ENCODE measurements around the gene ZDHHC3.
A peak's percentile ranks its signal among the peaks of the same experiment; 100 is the strongest.

Gene ZDHHC3

DNA sequence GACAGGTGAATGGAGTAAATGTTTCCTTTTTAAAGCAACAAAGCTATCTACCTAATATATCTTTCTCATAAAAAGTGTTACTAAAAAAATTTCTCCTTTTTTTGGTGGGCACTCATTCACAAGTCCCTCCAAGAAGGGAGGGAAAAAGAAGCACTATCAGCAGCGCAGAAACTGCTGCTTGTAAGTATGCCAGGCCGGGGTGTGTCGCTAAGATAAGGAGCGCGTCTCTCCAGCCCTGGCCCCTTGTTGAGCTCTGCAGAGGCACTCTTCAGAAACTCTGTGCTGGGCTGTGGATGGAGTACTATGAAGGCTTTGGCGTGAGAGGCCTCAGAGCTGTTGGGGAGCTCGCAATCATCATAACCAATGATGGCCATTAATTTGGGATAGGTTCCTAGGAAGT, 49.1 kb downstream of the ZDHHC3 start:
- DNase-seq (ENCODE audit: low spot score): no peak

DNA sequence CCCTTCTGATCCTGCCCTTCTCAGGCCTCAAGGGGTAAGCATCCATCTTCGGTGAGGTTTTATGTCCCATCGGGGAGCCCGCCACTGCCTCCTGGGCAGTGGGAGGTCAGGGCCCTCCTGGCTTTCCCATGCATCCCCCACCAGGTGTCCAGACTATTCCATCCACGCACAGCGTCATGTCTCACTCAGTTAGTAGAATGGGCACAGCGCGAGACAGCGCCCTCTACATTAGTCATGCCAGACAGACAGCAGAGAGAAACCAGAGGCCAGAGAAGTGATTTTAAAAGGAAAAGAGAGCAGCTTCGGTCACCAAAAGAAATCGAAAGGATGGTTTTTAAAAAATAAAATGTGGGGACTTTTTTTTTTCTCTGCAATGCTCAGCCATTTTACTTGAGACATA, 49.8 kb downstream of the ZDHHC3 start:
- DNase-seq (ENCODE audit: low spot score): no peak

DNA sequence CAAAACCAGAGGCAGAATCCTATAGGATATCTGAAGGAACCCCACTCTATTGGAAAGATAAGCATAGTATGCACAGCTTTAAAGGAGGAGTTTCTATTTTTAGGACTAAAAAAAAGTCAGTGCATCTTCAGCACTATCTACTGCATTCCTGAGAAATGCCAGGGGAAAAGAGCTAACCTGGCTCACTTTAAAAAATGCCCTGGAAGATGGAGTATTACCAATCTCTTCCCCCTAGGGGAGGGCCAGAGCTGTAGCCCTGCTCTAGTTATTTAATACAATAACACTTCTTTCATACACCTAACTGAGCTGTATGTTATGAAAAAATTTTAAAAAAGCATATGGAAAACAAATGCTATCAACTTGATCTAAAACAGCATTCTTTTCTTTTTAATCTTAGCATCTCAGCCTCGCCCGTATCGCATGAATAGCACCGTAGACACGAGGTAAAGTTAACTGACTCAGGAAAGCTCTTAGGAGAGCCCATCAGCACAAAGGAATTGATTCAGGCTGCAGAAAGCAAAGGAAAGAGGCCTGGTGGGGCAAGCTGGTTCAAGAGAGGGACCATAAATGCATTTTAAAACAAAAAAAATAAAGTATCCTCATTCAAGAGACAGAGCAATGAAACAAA, 51.4 kb downstream of the ZDHHC3 start:
- no peak for DNase-seq (ENCODE audit: low spot score)

- DNase-seq (ENCODE audit: low spot score): no peak
These were observed 52.1 kb downstream of the ZDHHC3 start for GRCh38 chr3:44923632-44924456.

DNA sequence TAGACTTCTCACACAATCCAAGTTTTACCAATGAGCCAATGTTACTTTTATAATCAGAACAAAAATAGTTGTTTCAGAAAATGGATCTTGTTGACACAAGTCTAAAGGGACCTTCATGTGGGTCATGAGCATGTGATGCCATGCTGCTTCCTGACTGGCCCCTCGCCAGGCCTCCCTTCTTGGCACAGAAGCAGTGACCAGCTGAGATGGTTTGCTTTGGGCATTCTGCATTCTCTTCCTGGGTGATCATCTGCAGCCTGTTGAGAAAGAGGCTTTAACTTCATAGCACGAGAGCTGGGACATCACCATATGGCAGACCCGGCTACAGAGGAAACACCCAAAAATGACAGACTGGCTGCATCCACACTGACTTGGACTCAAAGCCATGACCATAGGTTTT, 55.9 kb downstream of the ZDHHC3 start:
- DNase-seq (ENCODE audit: low spot score): no peak

DNA sequence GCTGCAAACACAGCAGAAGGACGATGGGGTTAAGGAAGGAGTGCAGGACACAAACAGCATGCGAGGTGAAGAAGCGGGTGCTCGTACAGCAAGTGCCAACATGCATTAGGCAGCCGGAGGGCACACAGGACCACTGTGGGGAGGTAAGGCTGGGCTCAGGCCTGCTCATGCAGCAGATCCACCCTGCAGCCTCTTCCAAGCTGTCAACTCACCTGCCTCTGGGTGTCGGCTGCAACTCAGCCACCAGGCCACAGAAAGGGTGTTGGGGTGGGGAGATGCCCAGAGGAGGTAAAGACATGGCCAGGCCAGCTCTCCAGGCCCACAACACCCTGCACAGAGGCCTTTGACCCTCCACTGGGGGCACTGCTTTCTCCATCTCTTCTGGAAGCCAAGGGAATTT, 57.4 kb downstream of the ZDHHC3 start:
- no peak for DNase-seq (ENCODE audit: low spot score)

DNA sequence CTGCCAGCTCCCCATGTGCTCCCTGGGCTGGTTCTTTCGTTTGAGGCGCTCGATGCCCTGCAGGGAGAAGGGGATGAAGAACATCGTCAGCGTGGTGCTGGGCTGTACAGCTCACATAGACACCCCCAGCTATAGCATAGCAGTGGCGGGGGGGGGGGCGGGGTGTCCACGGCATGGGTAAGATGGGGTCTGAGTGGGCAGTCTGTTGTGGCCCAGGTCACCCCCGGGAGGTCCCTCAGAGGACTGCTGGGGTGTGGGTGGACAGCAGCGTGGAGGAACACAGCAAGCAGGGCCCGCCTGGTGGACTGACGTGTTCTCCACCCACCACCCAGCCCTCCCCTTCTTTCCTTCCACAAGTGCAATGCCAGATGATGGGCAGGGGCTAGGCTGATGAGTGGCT, 57.9 kb downstream of the ZDHHC3 start:
- DNase-seq (ENCODE audit: low spot score): no peak

DNA sequence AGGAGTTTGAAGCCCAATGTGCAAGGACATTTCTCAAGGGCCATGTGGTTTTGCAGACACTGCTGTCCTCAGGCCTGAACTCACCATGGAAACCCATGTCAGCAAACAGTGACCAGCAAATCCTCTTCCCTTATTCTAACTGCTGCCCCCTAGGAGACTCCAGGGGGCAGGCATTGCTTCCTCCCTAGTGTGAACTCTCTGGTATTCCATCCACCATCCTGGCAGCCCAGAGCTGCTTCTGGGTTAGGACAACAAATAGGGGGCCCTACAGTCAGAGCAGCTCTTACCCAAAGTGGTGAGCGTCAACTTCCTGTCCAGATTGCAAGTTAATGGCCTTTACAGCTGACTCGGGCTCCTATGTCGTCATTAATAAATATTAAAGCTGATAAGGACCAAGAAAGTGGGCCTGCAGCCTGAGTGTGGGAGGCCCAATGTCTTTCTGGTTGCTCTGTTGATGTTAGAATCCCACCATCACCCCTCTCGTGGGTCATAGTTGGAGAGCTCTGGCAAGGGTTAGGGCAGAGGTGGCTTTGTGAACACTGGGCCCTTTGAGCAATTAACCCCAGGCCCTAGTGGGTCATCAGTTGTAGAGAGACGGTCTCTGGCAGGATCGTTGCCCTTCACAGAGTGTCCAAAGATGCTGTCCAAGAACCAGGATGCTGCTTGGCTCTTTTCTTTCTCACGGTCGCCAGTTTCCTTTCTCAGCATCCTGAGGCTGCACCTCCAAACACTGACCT, 60.1 kb downstream of the ZDHHC3 start:
- peak; percentile 31 for DNase-seq (ENCODE audit: low spot score)

DNA sequence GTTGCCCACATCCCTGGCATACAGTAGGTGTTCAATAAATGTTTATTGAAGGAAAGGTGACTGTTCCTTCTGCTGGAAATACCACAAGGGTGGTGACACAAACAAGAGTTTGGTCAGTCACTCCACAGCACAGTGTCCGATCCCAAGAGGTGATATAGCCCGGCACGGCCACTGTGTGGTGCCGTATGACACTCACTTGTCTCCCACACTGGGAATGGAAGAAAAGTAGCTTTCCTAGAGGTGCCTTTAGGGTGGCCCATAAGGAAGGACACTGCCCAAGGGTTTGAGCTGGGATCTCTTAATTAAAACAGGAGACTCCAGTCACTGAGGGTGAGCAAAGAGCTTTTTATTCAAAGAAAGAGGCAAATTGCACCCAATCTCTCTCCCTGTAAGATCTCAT, 61.0 kb downstream of the ZDHHC3 start:
- peak; percentile 45 for DNase-seq (ENCODE audit: low spot score)

DNA sequence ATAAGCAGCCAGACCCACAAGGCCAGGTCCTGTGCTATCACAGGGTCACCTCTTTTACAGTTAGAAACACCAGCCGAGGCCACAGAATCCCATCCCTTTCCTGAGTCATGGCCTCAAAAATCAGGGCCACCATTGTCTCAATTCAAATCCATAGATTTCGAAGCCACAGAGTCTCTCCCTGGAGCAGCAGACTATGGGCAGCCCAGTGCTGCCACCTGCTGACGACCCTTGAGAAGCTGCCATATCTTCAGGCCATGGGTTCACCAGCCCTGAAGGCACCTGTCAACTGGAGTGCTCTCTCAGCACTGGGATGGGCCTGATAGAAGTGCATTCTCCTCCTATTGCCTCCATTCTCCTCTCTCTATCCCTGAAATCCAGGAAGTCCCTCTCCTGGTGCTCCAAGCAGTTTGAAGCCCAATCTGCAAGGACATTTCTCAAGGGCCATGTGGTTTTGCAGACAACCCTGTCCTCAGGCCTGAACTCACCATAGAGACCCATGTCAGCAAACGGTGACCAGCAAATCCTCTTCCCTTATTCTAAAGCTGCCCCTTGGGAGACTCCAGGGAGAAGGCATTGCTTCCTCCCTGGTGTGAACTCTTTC, 62.0 kb downstream of the ZDHHC3 start:
- peak; percentile 74 for DNase-seq (ENCODE audit: low spot score)

DNA sequence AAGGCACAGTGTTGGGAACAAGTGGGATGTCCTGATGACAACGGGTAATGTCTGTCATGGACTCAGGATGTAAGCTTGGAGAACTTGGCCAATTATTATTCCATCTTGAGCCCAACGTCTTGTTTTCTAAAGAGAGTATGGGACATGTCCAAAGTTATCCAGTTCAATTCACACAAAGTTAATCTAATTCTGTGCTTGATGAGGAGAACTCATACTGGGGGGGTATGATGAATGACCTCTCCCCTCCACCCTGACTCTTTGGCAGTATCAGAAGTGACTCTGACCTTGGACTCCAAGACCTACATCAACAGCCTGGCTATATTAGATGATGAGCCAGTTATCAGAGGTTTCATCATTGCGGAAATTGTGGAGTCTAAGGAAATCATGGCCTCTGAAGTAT, 65.3 kb downstream of the ZDHHC3 start:
- DNase-seq (ENCODE audit: low spot score): no peak

DNA sequence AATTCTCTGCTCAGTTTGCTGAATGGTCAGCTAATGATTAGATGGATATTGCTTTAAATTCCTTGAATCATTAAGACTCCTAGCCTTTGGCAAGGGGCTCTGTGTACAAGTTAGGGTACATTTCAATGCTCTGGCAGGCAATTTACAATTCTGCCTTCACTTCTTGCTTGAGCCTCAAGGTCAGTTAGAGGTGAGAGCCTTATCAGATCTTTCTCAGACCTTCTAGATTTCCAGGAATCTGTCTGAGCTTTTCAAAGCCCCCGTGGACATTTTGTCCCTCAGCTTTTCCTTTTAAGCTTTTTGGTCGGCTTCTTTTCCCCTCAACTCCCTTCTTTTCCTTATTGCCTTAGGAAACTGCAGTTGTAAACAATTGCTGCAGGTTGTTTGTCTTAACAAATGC, 66.9 kb downstream of the ZDHHC3 start:
- DNase-seq (ENCODE audit: low spot score): no peak

GRCh38 chr3:44907612-44908011, 68.4 kb downstream of the ZDHHC3 start:
- DNase-seq (ENCODE audit: low spot score): no peak

GRCh38 chr3:44906997-44907396, 69.0 kb downstream of the ZDHHC3 start:
- DNase-seq (ENCODE audit: low spot score): no peak

DNA sequence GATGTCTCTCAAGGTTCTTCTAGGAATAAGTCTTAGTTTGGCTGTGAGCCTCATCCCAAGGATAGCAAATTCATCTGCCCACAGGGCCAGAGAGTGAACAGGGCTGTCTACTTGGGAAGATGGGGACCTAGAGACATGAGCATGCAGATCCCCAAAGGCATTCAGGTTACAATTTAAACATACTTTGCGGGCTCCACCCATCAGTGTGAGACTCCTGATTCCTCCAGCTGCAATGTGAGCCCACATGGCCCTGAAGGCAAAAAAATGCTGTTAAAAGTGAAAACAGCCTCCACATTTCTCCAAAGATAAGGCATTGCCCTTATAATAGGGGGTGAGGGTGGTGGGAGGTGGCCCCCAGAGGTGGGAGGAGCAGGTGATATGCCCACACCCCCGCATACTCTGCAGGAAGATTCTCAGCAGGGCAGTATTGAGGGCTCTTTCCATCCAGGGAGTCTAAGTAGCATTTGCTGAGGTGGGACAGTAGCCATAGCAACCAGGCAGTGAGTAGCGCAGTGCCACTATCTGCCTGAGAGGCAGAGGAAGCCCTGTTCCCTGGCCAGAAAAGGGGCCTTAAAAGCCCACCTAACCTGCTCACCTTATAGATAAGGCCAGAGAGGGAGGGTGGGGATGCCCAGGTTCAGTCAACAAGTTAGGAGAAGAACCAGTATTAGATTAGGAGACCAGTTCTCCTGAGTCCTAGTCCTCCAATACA, 70.4 kb downstream of the ZDHHC3 start:
- DNase-seq (ENCODE audit: low spot score): no peak

- no peak for DNase-seq (ENCODE audit: low spot score)
These were observed 72.2 kb downstream of the ZDHHC3 start for GRCh38 chr3:44903751-44904150.

DNA sequence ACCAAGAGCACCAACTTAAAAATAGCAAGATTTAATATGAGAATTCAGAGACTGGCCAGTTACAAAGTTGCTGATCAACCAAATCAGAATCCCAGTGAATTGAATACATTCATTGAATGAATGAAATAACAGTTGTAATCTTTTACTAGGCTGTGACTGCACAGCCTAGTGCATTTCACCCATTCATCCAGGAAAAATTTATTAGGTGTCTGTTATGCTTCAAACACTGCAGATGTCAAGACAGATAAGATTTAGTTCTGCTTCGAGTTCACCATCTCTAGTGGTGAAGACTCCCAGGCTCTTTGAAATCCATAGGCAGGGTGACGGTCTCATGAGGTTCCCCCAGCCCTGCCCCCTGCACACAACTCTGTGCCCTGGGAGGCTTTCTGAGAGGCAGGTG, 72.7 kb downstream of the ZDHHC3 start:
- no peak for DNase-seq (ENCODE audit: low spot score)

DNA sequence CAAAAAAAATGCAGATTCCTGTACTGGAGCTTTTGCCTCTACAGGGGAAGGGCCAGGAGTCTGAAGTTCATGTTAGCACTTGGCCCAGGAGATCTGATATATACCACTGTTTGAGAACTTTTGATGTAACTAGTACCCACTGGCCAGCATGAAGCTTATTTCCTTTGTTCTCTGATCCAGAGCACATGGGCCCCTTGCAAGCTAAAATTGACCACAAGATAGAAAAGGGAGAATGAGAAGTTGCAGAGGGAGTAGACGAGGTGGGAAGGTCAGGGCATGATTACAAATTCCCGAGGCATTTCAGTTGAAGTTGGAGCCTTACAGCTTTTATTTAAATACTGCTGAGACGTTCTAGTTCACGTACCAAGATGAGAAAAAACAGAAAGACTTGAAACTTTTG, 73.3 kb downstream of the ZDHHC3 start:
- no peak for DNase-seq (ENCODE audit: low spot score)

DNA sequence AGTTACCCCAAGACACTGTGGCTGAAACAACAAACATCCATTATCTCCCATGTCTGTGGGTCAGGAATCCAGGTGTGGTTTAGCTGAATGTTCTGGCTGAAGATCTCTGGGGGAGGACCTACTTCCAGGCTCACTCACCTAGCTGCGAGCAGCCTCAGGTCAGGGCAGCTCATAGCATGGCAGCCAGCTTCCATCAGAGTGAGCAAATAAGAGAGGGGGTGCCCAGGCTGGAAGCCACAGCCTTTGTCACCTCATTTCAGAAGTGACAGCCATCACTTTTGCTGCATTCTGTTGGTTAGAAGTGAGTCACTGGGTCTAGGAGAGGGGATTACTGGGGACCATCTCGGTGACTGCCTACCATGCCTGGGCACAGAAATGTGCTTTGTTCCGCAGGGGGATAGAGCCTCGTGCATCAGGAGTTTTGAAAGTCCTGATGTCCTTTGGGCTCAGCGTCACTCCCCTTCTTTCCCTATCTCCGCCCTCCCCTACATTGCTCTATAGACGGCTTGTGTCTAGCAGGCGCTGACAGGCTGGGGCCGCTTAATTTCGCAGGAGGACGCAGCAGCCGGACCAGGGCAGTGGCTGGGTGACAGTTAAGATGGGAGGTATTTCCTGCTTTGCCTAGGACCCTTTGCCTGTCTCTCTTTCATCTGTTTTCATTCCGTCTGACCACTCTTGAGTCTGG, 76.1 kb downstream of the ZDHHC3 start:
- DNase-seq (ENCODE audit: low spot score): peak; percentile 55

- DNase-seq (ENCODE audit: low spot score): no peak
These were observed 79.5 kb downstream of the ZDHHC3 start for GRCh38 chr3:44896440-44896839.

DNA sequence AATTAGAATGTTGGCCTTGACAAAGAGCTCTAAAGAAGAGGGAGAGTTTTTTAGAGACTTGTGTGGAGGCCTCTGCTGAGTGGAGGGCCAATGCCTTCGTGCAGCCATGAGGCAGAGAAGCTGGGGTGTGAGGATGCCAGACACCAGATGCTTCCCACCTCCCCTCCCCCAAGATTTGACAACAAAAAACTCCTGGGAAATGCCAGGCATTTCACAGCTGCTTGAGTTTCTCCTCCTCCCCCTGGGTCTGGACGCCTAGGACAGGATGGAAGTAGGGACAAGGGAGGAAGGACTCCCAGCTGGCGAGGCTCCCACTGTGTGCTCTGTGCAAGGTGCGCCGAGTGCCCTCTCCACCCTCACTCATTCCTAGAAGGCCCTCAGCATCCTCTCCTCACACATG, 81.5 kb downstream of the ZDHHC3 start:
- DNase-seq (ENCODE audit: low spot score): no peak

DNA sequence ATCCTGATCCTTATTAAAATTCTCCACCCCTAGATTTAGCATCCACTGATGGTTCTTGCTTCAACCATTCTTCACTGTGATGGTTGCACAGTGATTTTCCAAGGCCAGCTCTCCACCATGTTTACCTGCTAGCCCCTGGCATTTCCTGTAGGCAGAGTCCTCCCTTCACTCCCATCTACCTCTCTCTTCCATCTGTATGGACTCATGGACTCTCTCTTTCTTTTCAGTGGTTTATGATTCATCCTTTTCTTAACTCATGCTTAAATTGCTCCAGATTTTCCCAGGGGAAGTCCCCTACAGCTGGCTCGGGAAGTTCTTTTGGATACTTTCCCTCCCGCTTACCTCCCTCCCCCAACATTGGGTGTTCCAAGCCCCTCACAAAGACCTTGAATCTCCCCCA, 82.9 kb downstream of the ZDHHC3 start:
- DNase-seq (ENCODE audit: low spot score): no peak

Data from ecto neural progenitor cell (in vitro differentiated cells).